HUDEP-2 (cell line): ENCODE measurements around the gene SOCS7.
A peak's percentile ranks its signal among the peaks of the same experiment; 100 is the strongest.
"Not testable (repeated sequence)": the region's sequence is repeated elsewhere in the genome, so short reads cannot be mapped to it uniquely, and the experiment has no call there.

Experiments used
- DNase-seq, 76 experiments: peaks; one replicate each; lab custom pipeline; 2025; ENCODE audit not compliant: unreplicated experiment in 76 of 76; lab: John Stamatoyannopoulos, UW

SOCS7 gene

DNA sequence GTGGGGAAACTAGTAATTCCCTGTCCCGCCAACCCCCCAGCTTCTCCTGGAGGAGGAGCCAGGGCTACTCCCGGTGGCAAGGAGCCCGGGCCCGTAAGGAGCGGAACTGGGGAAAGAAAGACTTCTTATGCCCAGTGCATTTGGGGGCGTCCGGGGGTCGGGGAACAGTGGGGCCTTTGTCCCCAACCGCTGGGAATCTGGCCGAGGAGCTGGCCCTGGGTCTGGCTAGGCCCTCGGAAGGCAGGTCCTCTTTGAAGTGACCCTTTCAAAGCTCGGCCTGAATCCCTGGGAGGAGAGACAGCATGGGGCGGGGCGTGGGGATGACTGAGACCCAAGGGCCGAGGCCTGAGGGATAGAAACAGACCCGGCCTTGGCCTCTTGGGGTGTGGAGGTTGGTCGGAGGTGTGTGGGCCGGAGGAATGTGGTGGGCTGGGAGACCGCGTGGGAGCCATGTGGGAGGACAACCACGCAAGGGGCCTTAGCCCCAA is 82.6 kb downstream of the SOCS7 start:
- DNase-seq = no peak

DNA sequence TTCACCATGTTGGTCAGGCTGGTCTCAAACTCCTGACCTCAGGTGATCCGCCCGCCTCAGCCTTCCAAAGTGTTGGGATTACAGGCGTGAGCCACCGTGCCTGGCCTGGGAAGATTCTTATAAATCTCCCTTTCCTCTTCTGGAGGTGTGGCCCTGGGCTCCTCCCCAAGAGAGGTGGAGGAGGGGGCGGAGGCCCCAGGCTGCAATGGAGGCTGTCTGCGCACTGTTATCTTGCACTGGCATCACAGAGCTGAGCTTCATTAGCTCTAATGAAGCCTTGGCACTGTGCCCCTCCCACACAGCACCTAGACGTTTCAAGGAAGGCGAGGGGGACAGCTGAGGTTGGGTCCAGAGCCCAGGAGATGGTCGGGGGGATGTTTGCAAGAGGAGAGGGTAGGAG is 84.2 kb downstream of the SOCS7 start:
- no peak for DNase-seq

DNA sequence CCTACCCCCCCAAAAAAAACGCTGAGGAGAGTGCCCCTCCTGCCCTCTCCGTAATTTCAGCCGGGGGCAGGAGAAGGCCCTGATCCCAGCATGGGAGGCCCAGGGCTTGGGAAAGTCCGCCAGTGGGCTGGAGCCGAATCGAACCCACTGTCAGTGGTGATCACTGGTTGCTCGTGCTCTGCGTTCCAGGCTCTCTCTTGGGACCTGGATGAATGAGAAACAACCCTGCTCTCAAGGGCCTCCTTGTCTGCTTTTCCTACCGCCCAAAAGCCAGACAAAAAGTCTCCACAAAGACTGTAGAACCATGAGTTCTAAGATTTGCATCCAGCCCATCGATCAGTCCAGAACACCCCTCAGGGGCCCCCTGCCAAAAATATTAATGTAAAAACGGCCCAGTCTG is 84.7 kb downstream of the SOCS7 start:
- DNase-seq = no peak

DNA sequence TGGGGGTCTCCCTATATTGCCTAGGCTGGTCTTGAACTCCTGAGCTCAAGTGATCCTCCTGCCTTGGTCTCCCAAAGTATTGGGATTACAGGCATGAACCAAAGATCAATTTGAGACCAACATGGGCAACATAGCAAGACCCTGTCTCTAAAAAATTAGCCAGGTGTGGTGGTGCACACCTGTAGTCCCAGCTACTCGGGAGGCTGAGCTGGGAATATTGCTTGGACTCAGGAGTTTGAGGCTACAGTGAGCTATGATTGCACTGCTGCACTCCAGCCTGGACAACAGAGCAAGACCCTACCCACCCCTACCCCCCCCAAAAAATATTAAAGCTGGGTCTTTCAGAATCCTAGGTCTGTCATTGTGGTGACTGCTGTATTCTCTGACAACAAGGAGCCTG is 85.7 kb downstream of the SOCS7 start:
- DNase-seq = not testable (repeated sequence)

DNA sequence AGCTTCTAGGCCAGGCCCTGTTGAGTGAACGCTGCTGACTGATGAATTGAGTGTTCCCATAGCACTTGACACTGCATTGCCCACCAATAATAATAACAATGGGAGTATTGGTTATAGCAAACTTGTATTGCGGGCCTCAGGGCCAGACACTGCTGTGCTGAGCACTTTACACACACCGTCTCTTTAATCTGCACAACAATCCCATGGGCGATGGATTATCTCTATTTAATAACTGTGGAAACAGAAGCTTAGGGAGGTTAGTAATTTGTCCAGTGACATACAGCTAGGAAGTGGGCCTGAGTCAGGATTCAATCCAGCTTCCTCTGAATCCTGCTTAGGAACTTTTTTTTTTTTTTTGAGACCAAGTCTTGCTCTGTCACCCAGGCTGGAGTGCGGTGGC is 87.8 kb downstream of the SOCS7 start:
- no peak for DNase-seq

DNA sequence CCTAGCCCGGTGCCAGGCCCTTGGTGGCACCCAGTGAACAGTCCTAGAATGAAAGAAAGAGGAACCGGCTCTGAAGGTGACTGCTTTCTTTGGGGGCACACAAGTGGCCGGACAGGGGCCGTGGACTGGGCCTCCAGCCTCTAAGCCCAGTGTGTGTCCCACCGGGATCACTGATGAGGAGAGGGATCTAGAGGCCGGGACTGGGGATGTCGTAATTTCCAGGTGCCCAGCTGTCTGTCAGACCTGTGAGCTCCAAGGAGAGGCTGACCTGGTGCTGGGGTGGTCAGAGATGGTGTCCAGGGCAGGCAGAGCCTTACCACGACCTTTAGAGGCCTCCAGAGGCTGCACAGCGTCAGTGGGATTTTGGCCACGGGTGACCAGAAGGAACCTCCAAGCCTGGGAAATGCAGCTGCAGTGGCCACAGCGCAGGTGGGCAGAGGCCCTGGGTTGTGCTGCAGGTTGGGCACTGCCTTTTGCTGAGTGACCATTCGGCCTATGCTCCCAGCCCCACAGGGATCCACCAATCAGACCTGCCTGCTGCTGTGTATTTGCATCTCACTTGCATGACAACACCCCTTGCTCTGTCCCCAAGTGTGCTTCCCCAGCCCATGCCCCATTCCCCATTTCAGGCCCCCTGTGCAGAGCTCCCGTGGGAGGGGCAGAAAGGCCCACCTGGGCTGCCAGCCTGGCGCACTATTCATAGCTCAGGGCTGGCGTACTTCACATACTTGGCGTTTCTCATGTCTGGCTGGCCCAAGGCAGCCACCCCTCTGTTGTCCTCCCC is 89.2 kb downstream of the SOCS7 start:
- no peak for DNase-seq

DNA sequence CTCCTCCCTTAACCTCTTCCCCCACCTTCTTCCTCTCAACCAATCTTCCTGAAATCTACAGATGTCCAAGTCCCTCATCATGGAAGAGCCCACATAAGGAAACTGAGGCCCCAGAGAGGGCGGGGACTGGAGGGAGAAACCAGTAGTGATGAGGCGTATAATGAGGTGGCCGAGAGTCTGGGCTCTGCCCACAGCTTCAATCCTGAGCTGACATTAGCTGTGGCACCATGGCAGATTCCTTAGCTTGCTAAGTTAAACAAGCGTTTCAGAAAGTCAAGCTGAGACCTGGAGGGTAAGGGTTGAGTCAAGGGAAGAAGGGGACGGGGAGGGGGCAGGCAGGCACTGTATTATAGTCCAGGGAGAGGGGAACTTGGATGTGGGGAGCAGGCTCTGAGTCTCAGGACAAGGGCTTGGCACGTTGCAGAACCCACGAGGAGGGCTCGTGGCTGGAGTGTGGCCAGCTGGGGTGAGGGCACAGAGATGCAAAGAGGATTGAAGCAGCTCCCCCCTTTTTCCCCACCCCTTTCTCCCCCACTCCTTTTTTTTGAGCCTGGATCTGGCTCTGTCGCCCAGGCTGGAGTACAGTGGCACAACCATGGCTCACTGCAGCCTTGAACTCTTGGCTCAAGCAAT is 89.9 kb downstream of the SOCS7 start:
- DNase-seq = no peak

DNA sequence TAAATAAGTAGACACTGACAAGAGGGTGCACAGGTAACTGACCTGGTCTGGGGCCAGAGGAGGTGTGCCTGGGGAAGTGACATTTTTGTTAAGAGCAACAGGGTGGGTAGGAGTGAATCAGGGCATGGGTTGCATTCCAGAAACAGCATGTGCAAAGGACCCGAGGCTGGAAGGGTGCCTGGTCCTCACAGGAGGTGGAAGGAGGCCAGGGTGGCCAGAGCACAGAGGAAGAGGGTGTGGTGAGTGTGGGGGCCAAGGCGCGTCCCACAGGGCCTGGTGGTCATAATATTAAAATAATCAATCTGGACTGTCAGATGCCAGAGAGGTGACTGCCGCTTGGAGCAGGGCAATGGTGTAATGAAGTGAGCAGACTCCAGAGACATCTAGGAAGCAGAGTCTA is 90.9 kb downstream of the SOCS7 start:
- DNase-seq = no peak

DNA sequence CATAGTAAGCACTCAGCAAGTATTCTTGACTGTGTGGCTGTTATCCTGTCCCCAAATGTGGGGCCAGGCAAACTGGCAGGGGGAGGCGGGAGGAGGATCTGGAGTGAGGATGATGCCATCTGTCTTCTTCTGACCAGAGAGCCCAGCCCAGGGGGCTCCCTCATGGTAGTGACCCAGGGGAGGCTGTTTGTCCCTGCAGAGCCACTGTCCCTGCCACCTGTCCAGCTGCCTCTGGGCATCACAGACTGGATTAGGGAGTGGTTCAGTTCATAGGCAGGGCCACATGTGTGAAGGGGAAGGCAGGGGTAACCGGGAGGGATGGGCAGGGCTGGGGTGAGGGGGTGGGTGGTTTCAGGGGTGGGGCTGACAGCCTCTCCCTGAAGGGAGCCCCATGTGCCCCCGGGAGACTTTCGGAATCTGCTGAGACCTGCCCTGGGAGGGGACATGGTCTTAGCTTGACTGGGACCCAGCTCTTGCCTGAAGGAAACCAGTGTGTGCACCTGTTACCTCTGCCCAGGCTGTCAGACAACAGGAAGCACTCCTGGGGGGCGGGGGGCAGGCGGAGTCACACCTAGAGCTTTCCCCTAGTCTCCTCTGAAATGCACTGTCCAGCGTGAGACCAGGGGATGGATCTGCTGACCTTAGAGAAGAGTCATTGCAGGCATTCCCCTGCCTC is 91.8 kb downstream of the SOCS7 start:
- DNase-seq = no peak

DNA sequence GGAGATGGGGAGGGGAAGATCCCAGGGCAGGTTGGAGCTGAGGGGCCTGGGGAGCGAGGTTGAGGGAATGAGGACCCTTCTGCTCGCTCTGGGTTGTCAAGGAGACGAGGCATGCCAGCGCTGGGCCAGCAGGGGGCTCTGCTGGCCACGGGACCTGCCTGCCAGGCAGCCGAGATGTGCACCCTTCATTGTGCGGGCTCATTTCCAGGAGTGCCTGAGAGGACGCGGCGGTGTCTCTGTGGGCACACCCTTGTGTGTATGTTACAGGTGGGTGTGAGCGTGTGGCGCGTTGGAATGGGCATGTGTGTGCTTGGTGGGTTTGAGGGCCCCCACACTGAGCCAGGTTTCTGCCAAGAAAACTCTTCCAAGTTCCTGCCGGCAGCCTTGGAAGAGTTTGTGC is 92.5 kb downstream of the SOCS7 start:
- DNase-seq = peak in 65 of 76 experiments; percentile 16 to 82 (median 58)

DNA sequence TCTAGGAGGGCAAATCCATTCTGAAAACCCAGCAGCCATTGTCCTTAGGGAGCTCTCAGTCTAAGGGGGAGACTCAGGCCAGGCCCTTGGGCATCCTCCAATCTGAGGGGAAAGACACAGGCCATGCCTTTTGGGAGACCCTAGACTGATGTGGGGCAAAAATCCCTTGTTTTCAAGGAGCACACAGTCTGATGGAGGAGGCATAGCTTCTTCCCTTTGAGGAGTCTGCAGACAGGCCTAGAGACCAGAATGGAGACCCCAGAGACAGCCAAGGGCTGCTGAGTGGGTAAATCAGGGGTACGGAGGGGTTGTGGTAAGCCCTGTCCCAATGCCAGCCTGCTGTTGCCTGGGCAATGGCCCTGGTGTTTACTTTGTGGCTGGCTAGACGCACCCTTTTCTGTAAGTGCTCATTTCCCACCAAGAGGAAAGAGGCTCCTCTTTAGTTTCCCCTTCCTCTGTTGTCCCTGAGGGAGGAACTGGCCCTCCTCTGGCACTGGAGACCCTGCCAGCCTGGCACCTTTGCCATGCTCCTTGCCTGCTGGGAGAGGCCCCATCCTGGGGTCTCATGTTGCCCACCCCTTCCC is 96.0 kb downstream of the SOCS7 start:
- DNase-seq = no peak

DNA sequence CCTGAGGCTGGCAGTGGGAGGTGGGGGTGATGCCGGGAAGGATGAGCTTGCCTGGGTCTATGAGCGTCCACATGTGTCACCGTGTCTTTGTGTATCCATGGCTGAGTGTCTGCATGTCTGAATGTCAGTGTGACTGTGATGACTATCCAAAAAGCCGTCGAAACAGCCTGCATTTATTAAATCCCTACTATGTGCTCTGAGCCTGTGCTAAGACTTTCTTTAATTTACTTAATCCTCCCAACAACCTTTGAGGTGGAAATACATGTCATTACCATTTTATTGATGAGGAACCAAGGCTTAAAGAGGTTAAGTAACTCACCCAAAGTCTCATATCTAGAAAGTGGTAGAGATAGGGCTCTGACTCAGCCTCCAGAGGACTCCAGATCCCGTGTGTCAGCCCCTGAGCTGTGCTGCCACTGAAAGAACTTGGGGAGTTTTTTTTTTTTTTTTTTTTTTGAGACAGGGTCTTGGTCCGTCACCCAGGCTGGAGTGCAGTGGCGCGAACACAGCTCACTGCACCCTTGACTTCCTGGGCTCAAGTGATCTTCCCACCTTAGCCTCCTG is 96.6 kb downstream of the SOCS7 start:
- DNase-seq = peak in 4 of 76 experiments; percentile 7 to 13 (median 8)

DNA sequence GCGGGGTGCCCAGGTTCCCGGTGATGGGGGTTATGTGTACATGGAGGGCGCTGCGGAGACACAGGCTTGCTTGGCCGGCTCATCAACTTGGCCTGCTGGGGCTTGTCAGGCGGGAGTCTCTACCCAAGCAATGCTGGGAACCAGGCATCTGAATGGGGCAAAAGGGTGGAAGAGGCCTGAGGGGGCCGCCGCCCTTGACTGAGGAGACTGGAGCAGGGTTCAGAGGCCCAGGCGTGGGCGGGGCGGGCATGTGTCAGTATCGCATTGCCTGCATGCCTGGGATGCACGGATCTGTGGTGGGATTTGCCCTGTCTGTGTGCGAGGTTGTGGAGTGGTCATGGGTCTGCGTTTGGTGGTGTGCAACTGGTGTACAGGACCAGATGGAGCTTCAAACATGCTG is 97.7 kb downstream of the SOCS7 start:
- DNase-seq = no peak

DNA sequence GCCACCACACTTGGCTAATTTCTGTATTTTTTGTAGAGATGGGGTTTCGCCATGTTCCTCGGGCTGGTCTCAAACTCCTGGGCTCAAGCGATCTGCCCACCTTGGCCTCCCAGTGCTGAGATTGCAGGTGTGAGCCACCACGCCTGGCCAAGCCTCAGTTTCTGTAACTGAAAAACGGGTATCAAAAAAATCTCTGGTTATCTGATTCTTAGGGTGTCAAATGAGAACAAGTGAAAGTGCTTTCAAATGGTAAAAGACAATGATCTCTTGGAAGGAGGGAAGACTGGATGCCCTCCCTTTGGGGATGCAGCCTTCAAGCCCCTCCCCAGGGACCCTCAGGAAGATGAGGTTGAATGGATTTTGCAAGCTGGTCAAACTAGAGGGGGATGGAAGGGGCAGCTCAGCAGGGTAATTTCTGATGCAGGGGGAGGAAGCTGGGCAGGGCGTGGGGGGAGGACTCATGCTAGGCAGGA is 98.9 kb downstream of the SOCS7 start:
- DNase-seq = no peak

DNA sequence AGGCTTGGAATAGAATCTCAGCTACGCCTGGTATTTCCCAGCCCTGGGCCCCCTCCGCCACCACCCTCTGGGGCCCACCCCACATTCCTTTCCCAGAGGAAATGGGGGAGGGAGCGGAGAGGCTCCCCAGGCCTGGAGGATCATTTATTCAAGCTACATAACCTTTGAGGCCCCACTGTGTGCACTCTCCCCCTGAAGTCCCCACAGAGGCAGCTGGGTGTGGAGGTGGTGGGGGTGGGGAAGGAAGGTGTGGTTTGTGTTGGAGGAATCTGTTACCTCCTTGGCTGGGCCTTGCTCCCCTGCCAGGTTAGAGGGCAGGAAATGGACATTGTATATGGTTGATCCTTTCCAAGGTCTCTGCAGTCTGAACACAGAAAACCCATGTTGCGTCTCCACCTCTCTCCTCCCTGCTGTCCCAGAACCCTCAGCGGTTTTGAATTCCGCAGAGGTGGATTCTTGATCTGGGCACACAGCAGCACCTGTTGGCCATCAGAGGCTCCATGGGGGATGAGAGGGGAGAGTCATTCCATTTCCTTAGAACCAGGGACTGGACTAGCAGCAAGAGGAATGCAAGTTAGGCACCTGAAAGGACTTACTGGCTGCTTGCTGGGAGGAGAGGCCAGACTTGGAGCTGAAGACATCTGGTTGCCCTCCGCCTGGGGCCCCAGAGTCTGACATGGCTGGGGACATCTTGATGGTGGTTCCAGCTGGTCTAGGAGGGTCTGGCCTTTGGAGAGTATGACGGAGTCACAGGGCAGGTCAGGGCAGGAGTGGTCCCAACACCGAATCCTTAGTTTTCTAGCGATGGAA is 99.6 kb downstream of the SOCS7 start:
- no peak for DNase-seq

DNA sequence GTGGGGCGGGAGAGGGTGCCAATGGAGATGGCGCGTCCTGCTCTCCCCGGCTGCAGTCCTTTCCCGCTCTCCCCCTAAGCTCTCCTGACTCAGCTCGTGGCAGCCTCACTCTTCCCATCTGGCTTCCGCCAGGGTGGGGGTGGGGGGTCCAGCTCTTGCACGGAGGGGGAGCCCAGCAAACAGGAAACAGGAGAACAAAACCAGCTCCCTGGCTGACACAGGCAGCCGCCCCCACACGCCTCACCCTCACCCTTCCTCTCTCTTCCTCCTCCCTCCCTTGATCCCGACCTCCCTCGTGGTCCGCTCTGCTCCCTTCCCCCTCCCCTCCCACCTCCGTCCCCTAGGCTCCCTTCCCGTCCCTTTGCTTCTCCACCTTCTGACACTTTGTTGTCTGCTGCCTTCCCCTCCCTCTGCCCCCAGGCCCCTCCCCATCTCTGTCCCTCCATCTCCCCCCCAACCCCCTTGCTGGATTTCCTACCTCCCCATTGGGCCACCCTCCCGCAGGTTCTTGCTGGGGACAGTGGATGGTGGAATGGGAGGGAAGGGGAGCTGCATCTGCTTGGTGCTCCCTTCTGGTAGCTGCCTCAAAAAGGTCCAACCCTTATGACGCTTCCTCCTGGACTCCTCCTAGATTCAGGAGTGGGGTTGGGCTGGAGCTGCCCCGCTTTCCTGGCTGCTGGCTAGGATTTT is 100.3 kb downstream of the SOCS7 start:
- no peak for DNase-seq

DNA sequence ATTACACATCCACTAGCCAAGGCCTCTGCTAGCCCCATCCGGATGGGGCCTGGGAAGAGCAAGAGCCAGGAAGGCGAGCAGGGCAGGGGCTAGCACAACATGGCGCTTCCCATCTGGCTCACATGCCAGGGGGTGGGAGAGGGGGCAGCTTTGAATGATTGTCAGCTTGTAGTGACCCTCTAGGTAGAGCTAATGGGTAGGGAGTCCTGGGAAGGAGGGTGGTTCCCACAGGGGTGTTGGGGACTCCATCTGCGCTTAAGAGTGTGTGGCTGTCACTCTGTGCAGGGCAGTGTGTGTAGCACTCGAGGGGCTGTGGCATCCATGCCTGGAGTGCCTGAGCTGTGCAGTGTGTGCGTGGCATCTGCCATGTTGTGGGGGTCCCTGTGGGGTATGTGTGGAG is 101.1 kb downstream of the SOCS7 start:
- DNase-seq = no peak

DNA sequence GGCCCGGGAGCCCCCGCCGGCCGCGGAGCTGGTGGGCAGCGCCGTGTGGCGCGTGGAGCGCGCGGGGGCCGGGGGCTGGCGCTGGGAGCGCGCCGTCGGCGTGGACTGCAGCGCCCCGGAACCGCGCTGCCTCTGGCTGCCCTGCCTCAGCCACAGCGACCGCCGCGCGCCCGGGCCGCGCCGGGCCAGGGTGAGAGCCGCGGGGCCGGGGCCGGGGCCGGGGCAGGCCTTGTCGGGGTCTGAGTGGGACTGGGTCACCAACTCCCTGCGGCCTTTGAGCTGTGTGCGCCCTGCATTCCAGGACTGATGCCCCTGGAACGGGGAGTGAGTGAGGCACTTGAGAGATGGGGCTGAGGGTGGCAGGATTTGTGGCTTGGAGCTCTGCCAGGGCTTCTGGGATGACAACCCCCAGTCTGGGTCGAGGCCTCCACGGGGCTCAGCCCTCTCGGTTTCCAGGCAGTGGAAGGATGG is 102.3 kb downstream of the SOCS7 start:
- peak in 16 of 76 experiments; percentile 10 to 44 (median 22) for DNase-seq

DNA sequence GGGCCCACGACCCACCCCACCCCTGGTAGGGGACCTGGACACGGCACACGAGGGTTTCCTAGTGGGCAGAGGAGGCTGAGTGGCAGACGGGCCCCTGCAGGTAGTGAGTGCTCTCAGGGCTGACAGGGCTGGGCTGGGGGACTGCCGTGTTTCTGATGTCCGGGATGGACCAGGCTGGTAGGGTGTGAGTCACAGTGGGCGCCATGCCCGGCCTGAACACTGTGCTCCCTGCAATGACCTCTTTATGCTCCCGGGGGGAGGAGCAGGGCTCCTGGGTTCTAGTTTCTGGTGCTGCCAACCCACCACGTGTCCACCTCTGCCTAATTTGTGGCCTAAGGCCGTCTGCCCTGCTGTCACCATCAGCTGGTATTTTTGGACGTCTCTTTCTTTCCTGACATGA is 102.9 kb downstream of the SOCS7 start:
- DNase-seq = peak in 60 of 76 experiments; percentile 16 to 71 (median 40)
